Keratinocyte (primary cell): ENCODE measurements around the gene ARPC1A. TPM values are rescaled to one million over a fixed set of nuclear protein-coding genes. Genes with fewer than 3 reads are reported as not detected.
A peak's percentile ranks its signal among the peaks of the same experiment; 100 is the strongest.
"Not testable (repeated sequence)": the region's sequence is repeated elsewhere in the genome, so short reads cannot be mapped to it uniquely, and the experiment has no call there.

Experiments used
- DNase-seq: peaks from one replicate; pipeline ENCODE4 v3.0.0-alpha.2; 2011; ENCODE audit warnings: low read depth, missing footprints, low spot score
- FAIRE-seq: peaks from 2 replicates; lab custom pipeline; 2011; peaks lifted over from hg19 to GRCh38; lab: Jason Lieb, UNC
- H2AFZ ChIP-seq: 2 replicates; pipeline ENCODE4 v1.6.0; 2012; ENCODE audit warnings: low read length, control low read depth, inconsistent platforms; ENCODE audit not compliant: control insufficient read depth
- H3K27ac ChIP-seq: 2 replicates; pipeline ENCODE4 v1.5.1; 2011; ENCODE audit warnings: low read length; ENCODE audit not compliant: control insufficient read depth, insufficient read depth
- H3K27me3 ChIP-seq: 3 replicates; pipeline ENCODE4 v1.6.0; 2011; ENCODE audit warnings: low read length; ENCODE audit not compliant: control insufficient read depth, insufficient read depth; ENCODE audit errors: extremely low read depth
- H3K36me3 ChIP-seq, 2 experiments: 2 replicates in 1 of 2; 3 replicates in 1 of 2; pipeline ENCODE4 v1.5.1; 2011; ENCODE audit warnings: low read length in 2 of 2, mild to moderate bottlenecking in 1 of 2; ENCODE audit not compliant: control insufficient read depth in 2 of 2, insufficient read depth in 2 of 2; ENCODE audit errors: extremely low read depth in 1 of 2
- H3K4me1 ChIP-seq: 3 replicates; pipeline ENCODE4 v1.5.1; 2011; ENCODE audit warnings: low read length; ENCODE audit not compliant: control insufficient read depth, insufficient read depth; ENCODE audit errors: extremely low read depth
- H3K4me2 ChIP-seq: 3 replicates; pipeline ENCODE4 v1.6.0; 2011; ENCODE audit warnings: low read depth, low read length; ENCODE audit not compliant: control insufficient read depth, insufficient read depth; ENCODE audit errors: extremely low read depth
- H3K4me3 ChIP-seq, 3 experiments: fragments of 200-600 bp in 1 of 3; sonication (generic) in 1 of 3; 2 replicates in 2 of 3; 3 replicates in 1 of 3; pipeline ENCODE4 v1.5.1; 2011 to 2016; ENCODE audit warnings: low read length in 3 of 3, mild to moderate bottlenecking in 3 of 3, control low read depth in 2 of 3, inconsistent platforms in 1 of 3, low read depth in 1 of 3, mixed read lengths in 1 of 3, mixed run types in 1 of 3, moderate library complexity in 1 of 3; ENCODE audit not compliant: control insufficient read depth in 2 of 3, insufficient read depth in 2 of 3; ENCODE audit errors: extremely low read depth in 1 of 3
- H3K79me2 ChIP-seq: 2 replicates; pipeline ENCODE4 v1.6.0; 2012; ENCODE audit warnings: low read length; ENCODE audit not compliant: control insufficient read depth, insufficient read depth
- H3K9ac ChIP-seq: 3 replicates; pipeline ENCODE4 v1.6.0; 2011; ENCODE audit warnings: low read length; ENCODE audit not compliant: control insufficient read depth, insufficient read depth; ENCODE audit errors: extremely low read depth
- H3K9me1 ChIP-seq: 3 replicates; pipeline ENCODE4 v1.6.0; 2011; ENCODE audit warnings: low read length; ENCODE audit not compliant: control insufficient read depth, insufficient read depth; ENCODE audit errors: extremely low read depth
- H3K9me3 ChIP-seq: 2 replicates; pipeline ENCODE4 v1.5.1; 2012; ENCODE audit warnings: low read depth, low read length; ENCODE audit not compliant: control insufficient read depth
- H4K20me1 ChIP-seq: 3 replicates; pipeline ENCODE4 v1.6.0; 2011; ENCODE audit warnings: low read length; ENCODE audit not compliant: control insufficient read depth, insufficient read depth; ENCODE audit errors: extremely low read depth
- EZH2 ChIP-seq: IDR thresholded peaks from one replicate; pipeline ENCODE4 v1.6.1; 2012; ENCODE audit warnings: inconsistent platforms, mild to moderate bottlenecking, low read length, moderate library complexity
- dilution Hi-C: fragments of 300-500 bp; cut with MboI; formaldehyde crosslinking; loops from one replicate; pipeline ENCODE4 v1.7.0; 2020; ENCODE audit warnings: low sequenced_read_pairs; ENCODE audit not compliant: extremely low pct_ligation_motif_present
- polyA plus RNA-seq, 5 experiments: library from polyadenylated mRNA; depleted of rRNA in 3 of 5; stranded (reverse) in 3 of 5; stranded (forward) in 1 of 5; unstranded in 1 of 5; fragments of >200 nt; gene quantifications; 1 replicate in 1 of 5; 2 replicates in 3 of 5; 3 replicates in 1 of 5; pipeline versions ENCODE4 v1.2.1 to v1.2.3, GENCODE V29; 2011 to 2012; ENCODE audit warnings: missing spikeins in 2 of 5, low read depth in 1 of 5, low replicate concordance in 1 of 5
- TF ChIP-seq, protein P1 (sequence below), 3 experiments: IDR thresholded peaks in 1 of 3; conservative IDR thresholded peaks in 1 of 3; optimal IDR thresholded peaks in 1 of 3; 2 replicates in 2 of 3; 3 replicates in 1 of 3; pipeline versions ENCODE3 to v1.5.1; 2011; ENCODE audit warnings: low read length in 3 of 3, mild to moderate bottlenecking in 3 of 3, moderate library complexity in 2 of 3, control low read depth in 1 of 3, inconsistent platforms in 1 of 3; ENCODE audit not compliant: insufficient read depth in 2 of 3; ENCODE audit errors: extremely low read depth in 1 of 3

Gene ARPC1A
- polyA plus RNA-seq, 1 donor (not counting 4 experiments of a cell fraction or from before 2014, with no cell fraction given), result 133 TPM

DNA sequence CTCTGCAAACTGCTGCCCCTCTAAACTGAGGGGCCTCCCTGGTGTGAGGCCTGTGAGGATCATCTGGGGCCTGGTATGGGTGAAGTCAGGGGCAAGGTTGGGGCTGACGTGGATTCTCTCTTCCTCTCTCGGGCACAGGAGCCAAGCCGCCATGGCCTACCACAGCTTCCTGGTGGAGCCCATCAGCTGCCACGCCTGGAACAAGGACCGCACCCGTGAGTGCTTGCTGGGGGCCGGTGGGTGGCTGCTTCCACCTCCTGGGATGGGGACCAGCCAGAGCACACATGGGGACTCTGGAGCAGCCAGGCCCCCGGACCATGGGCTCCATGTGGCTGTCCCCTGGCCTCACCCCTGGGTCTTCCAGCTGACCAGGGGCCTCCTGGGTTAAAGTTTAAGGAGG lies 59.9 kb downstream of the ARPC1A start:
- no peak overlapping the region for H2AFZ ChIP-seq
- peaks cover 3% of the 10 kb centered on the region for H3K9me1 ChIP-seq
- H3K79me2 ChIP-seq, result peaks cover 39% of the 10 kb centered on the region
- dilution Hi-C loops, result no loop called here
- H3K4me3 ChIP-seq, result no peak overlapping the region
- TF ChIP-seq, protein P1, sequence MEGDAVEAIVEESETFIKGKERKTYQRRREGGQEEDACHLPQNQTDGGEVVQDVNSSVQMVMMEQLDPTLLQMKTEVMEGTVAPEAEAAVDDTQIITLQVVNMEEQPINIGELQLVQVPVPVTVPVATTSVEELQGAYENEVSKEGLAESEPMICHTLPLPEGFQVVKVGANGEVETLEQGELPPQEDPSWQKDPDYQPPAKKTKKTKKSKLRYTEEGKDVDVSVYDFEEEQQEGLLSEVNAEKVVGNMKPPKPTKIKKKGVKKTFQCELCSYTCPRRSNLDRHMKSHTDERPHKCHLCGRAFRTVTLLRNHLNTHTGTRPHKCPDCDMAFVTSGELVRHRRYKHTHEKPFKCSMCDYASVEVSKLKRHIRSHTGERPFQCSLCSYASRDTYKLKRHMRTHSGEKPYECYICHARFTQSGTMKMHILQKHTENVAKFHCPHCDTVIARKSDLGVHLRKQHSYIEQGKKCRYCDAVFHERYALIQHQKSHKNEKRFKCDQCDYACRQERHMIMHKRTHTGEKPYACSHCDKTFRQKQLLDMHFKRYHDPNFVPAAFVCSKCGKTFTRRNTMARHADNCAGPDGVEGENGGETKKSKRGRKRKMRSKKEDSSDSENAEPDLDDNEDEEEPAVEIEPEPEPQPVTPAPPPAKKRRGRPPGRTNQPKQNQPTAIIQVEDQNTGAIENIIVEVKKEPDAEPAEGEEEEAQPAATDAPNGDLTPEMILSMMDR (optimal IDR thresholded peaks at IDR 0.05 in 1 of 3, IDR thresholded peaks at IDR 0.05 in 1 of 3, conservative IDR thresholded peaks at IDR 0.05 in 1 of 3; ENCODE audit: extremely low read depth in 1 of 3, insufficient read depth in 2 of 3, low read length in 3 of 3), result no peak
- no peak for TF ChIP-seq EZH2
- FAIRE-seq (no peak), DNase-seq (no peak)
- peaks cover 33 to 49% of the 10 kb centered on the region in 2 experiments for H3K36me3 ChIP-seq
- H3K9me3 ChIP-seq, result no peaks in the 10 kb centered on the region
- peaks cover 6% of the 10 kb centered on the region for H3K4me1 ChIP-seq
- H3K27me3 ChIP-seq, result no peaks in the 10 kb centered on the region
- peaks cover 23% of the 10 kb centered on the region for H4K20me1 ChIP-seq
- H3K9ac ChIP-seq, result no peak overlapping the region
- H3K27ac ChIP-seq, result no peak overlapping the region
- H3K4me2 ChIP-seq, result no peak overlapping the region

GRCh38 chr7:99386584-99387238 lies 61.0 kb downstream of the ARPC1A start:
- DNase-seq, result no peak
- Histone ChIP-seq H3K36me3 (peaks cover 33 to 44% of the 10 kb centered on the region in 2 experiments), H3K4me3 (no peak overlapping the region), H3K9ac (no peak overlapping the region), H3K4me1 (no peaks in the 10 kb centered on the region), H3K27ac (no peak overlapping the region), H4K20me1 (peaks cover 14% of the 10 kb centered on the region), H3K27me3 (no peaks in the 10 kb centered on the region), H3K9me1 (no peaks in the 10 kb centered on the region), H2AFZ (no peak overlapping the region), H3K4me2 (no peak overlapping the region), H3K79me2 (peaks cover 29% of the 10 kb centered on the region), H3K9me3 (no peaks in the 10 kb centered on the region)
- dilution Hi-C loops, result no loop called here
- no peak for FAIRE-seq
- TF ChIP-seq, protein P1 (optimal IDR thresholded peaks at IDR 0.05 in 1 of 3, IDR thresholded peaks at IDR 0.05 in 1 of 3, conservative IDR thresholded peaks at IDR 0.05 in 1 of 3; ENCODE audit: extremely low read depth in 1 of 3, insufficient read depth in 2 of 3, low read length in 3 of 3), result peak; percentile 14 to 41 (median 41)
- no peak for TF ChIP-seq EZH2

DNA sequence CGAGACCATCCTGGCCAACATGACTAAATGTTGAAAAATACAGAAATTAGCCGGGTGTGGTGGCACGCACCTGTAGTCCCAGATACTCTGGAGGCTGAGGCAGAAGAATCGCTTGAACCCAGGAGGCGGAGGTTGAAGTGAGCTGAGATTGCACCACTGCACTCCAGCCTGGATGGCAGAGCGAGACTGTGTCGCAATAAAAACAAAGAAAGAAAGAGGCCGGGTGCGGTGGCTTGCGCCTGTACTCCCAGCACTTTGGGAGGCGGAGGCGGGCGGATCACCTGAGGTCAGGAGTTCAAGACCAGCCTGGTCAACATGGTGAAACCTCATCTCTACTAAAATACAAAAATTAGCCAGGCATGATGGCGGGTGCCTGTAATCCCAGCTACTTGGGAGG lies 61.5 kb downstream of the ARPC1A start:
- H3K27me3 ChIP-seq, H3K4me1 ChIP-seq, H3K27ac ChIP-seq, H3K9me3 ChIP-seq, H3K9ac ChIP-seq, DNase-seq, H3K9me1 ChIP-seq, H2AFZ ChIP-seq, H3K4me2 ChIP-seq, FAIRE-seq, H3K4me3 ChIP-seq, dilution Hi-C loops: not testable (repeated sequence)
- Histone ChIP-seq H3K36me3 (peaks cover 36 to 47% of the 10 kb centered on the region in 2 experiments), H4K20me1 (peaks cover 18% of the 10 kb centered on the region), H3K79me2 (peaks cover 24% of the 10 kb centered on the region)
